GM18502 (cell line): ENCODE measurements around the gene SKAP2.
A peak's percentile ranks its signal among the peaks of the same experiment; 100 is the strongest.

Experiments
- ATAC-seq: cut with Tn5 transposase; IDR thresholded peaks from one replicate; pipeline ENCODE4 v1.9.1; 2021; ENCODE audit warnings: mild to moderate bottlenecking; ENCODE audit not compliant: unreplicated experiment, poor library complexity

Gene SKAP2, protein sequence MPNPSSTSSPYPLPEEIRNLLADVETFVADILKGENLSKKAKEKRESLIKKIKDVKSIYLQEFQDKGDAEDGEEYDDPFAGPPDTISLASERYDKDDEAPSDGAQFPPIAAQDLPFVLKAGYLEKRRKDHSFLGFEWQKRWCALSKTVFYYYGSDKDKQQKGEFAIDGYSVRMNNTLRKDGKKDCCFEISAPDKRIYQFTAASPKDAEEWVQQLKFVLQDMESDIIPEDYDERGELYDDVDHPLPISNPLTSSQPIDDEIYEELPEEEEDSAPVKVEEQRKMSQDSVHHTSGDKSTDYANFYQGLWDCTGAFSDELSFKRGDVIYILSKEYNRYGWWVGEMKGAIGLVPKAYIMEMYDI

DNA sequence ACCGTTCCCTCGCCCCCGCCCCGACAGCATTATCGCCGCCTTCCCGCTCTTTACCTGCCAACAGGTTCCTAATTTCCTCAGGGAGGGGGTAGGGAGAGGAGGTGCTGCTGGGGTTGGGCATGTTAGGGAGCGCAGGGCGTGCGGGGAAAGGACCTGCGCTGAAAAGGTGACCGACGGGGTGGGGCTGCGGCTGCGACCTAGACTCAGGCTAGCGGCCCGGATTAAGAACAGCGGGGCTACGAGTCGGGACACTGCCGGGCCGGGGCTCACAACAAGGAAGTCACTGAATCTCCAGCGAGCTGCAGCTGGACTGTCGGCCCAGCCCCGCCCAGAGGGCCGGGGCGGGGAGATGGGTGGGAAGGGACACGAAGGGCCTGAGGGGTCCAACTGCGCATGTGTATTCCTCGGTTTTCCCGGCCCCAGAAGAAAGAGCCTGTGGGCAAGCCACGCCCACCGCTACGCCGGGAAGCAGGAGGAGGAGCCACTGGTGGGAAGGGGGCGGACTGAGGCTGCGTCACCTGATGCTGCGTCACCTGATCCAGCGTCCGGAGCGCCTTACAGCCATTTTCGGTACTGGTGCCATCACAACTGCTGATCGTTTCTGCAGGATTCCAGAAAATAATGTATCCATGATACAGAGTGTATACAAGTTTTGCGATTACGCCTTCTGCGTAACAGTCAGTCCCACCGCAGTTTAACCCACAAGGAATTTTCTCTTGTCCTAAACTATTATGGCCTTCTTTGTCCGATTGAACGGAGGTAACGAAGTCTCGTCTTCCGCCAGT lies at the start of gene SKAP2:
SKAP2 (minus strand) TSS at position 282 of the 785 bp plus-strand sequence; CDS start at position 121, 161 bp downstream.
- ATAC-seq: peak; percentile 94

DNA sequence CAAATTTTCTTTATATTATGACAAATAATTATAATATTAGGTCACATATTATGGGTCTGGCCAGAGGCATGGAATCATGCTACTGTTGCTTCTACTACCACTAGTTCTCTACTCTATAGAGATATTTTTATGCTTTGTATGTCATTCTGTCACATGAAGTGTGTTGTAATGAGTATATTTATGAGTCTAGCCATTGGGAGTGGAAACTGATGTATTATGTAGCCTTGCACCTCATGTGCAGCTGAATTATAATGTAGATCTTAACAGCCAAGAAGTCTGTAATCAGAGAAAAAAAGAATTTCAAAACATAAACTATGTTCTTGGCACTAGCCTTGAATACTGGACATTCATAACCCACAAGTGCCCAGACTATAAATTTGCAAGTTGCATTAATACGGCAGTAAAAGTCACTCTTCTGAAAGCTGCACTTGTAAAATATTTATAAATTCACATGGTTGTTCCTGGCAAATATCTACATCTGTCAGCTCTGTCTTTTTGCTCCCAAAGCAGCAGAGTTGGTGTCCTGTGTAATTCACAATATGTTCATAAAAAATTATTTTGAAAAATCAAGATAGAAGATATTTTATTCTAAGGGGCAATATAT lies 48.6 kb upstream of the SKAP2 start:
- ATAC-seq: no peak

DNA sequence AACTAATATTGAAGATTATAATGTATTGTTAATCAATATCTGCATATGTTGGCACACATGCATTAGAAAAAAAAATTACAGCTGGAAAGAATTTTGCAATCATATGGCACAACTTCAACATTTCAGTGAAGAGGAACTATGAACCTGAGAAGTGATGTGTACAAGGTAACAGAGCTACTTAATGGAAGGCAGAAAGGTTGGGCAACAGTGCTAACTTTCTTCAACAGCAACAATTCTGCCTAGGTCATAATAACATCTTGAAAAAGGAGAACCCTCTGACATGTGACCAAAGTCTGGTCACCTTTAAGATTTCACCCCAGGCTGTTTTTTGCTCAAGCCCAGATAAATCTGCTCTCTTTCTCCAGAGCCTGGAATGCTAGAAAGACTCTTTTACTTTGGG lies 47.9 kb upstream of the SKAP2 start:
- ATAC-seq: no peak

DNA sequence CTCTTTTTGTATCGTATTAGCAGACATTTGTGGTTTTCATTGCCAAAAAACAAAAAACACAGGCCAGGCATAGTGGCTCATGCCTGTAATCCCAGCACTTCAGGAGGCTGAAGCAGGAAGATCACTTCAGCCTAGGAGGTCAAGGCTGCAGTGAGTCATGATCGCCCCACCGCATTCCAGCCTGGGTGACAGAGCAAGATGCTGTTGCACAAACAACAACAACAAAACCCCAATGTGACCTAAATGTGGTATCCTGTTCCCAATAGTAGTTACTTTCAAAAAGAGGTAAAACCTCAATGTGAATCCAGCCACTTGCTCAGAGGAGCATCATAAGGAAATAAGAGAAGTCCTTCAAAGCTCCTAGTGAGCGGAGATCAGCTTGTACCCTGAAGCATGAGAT lies 45.8 kb upstream of the SKAP2 start:
- ATAC-seq: no peak

DNA sequence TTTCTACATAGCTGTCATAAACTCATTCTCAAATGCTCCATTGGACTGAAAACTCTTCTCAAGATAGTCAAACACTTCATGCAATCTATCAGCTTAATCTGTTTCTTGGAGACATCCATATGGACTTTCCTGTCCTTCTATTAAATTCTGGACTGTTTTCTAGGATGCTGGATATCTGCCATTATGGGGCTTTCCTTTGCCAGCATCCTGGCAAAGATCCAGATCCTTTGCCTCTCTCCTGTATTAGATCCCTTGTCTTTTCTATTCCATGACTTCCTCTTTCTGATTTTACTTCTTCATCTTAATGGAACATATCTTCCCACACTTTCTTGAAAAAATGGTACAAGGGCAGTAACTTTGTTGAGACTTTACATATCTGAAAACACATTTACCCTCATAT lies 35.9 kb upstream of the SKAP2 start:
- no peak for ATAC-seq

DNA sequence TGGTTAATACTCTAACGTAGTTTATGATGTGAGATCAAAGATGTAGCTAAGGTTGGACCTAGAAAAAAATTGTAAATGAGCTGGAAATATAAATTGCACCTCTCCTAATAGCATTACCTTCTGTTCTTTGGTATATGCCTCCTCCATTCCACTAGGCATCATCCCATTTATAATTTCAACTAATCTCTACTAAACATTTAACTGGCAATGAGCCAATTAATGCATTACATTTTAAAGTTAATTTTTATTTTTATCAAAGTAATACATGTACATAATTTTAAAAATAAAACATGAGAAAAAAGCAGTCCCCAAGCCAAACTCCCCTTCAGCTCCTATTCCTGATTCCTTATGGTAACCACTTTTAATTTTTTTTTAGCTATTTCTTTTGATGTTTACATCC lies 35.1 kb upstream of the SKAP2 start:
- ATAC-seq: no peak

DNA sequence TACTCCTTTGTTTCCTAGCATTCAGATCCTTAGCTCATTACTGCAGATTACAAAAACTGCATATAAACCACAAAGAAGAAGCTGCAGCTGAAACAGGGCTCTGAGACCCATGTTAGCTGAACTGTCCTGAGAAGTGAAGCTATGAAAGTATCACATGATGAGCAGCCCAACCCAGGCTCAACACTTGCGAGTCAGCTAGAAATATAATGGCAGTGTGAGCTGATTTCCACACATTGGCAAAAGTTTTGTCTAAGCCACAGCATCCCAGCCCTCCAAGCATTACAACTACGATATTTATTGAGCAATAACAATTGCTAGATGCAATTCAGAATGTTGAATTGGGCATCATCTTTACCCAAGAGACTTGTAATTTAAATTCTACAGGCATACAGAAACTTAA lies 34.5 kb upstream of the SKAP2 start:
- no peak for ATAC-seq

DNA sequence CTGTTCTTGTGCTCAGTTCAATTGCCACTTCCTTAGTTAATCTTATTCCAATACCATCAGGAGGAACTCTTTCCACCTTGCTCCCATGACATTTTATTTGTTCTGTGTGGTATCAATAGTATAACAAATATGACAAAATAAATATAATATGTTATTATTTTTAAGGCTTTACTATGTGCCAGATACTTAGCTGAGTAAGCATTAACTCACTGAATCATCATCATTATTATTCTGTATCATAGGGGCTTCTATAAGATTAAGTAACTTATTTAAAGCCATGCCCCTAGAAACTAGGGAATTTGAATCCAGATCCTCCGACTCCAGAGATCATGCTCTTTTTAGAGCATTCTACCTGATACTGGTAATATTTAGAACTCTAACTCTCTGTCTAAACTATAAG lies 33.5 kb upstream of the SKAP2 start:
- ATAC-seq: no peak

DNA sequence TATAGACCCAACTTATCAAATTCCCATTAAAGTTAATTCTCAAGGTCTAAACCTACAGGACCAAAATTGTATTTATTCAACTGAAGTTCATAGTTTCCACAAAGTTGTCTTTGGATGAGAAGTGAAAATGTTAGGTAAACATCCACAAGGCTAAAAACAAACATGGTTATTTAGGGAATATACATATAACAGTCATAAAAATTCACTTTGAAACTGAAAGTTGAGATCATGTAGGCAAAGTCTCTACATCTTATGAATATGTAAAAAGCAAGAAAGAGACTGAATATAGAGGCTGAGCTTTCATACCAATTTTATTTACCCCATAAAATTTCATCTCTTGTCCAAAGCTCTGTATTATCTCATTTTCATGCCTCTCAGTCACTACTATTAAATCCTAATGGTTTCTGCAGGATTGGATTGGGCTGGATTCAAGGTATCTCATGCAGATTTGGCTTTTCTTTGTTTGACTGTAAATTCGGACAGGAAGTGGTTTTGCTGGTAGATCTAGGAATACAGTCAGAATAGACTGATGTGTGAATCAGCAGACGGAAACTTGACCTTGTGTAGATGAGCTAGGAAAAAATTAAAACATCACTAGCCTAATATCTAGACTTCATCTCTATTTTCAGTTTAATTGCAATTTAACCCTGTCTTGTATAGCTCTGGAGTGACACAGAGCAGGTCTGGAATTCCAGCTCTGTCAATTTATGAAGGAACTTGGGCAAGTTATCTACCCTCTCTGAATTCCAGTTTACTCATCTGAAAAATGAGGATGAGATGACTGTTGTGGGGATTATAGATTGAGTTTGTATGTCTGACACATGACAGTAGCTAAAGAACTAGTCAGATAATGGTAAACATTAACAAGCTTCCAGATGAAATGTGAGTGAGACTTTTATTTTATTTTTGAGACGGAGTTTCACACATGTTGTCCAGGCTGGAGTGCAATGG lies 27.3 kb upstream of the SKAP2 start:
- peak; percentile 68 for ATAC-seq

DNA sequence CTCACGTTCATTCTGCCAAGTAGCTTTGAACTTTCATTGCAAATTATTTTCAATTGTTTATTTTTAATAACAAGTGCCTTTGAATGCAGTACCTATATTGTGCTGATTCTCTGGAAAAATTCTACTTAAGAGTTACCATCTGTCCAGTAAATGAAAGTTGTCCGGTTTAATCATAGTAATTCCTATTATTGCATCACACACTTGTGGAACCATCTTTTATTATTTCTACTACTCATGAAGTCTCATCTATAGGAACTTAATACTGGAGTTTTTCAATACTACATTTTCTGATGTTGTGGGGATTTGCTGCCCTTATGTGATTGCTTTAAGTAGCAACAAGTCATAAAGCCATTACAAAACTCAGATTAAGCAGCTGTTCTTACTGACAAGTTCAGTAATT lies 16.5 kb upstream of the SKAP2 start:
- ATAC-seq: no peak

DNA sequence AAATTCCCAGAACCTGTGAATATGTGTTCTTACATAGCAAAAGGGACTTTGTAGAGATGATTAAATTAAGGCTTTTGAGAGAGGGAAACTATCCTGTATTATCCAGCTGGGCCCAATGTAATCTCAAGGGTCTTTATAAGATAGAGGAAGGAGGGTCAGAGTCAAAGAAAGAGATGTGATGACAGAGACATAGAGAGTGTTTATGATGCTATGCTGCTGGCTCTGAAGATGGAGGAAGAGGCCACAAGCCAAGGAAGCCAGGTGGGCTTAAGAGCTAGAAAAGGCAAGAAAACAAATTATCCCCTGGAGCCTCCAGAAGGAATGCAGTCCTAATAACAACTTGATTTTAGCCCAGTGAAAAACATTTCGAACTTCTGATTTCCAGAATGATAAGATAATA lies 15.3 kb upstream of the SKAP2 start:
- no peak for ATAC-seq

DNA sequence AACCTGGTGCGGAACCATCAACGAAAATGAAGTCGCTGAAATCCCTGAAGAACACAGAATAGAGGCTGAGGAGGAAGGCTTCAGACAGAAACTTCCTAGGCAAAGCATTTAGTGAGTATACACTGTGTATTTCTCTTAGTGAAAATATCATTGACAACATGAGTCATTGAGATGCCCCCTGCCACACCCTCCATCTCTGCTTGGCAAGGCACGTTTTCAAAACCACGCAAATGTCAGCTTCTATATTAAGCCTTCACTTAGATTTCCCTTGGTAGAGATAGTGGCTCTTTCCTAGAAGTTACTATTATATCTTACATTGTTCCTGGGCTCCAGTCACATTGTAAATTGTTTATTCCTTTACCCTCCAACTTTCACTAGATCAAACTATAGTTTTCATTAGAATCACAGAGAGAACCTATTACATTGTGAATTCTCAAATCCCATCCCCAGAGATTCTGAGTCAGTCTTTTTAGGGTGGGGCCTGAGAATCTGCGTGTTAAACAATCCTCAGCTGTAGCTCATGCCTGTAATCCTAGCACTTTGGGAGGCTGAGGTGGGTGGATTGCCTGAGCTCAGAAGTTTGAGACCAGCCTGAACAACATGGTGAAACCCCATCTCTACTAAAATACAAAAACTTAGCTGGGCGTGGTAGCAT lies 4.6 kb upstream of the SKAP2 start:
- ATAC-seq: no peak

DNA sequence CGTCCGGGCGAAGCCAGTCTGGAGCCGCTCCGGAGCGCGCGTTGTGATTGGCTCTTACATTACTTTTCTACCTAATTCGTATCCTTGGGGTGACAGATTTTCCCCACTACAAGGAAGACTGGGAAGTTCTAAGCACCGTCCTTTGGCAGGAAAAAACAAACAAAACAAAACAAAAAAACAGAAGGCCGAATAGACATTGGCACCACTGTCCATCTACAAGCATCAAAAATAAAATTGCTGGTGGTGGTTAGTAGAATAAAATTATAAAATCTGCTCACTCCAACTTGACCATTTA lies 651 bp upstream of the SKAP2 start:
- peak; percentile 48 for ATAC-seq

DNA sequence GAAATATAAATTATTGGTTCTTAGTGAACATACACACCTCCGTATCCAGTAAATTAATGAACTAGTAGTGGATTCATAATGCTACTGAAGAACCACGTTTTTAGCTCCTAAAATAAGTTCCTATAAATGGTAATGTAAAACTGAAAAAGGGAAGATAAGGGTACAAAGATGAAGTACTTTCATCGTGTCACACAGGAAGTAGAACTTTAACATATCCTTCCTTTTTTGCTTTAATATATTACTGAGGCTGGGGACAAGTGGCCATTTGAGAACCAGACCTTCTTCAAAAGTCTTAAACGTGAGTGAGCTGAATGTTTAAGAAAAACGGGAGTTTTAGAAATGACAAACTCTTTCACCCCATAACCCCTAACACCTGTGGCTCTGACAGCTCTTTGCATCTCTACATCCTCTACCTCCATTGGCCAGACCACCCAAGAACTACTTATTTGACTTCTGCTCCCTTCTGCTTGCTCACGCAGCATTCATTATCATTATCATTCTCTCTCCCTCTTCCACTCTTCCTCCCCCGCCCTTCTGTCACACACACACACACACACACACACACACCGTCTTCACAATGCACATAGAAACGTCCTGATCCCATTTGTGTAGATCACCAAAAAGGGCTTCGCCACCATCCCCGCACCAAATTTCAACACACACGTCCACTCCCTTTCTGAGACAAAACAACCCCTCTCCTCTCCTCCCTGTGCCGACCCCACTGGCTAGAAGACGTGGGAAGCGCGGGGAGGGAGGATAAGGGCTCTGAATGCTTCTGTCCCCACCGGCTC lies 677 bp downstream of the SKAP2 start:
- peak; percentile 21 for ATAC-seq

DNA sequence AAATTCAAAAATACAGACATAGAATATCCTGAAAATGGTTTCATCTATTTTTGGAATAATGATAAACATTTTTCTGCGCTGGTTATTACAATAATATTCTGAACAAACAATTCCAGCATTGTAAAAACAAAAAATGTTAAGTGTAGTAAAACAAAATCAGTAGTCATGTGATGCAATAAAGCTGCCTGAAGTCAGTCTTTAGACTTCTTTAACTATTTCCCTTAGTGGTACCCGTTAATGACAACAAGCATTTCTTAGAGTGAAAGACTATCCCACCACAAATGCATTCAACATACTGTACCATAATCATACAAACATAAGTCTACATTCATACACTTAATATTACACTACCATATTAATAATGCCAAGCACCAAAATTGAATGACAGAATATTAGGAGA lies 1.6 kb downstream of the SKAP2 start:
- no peak for ATAC-seq

DNA sequence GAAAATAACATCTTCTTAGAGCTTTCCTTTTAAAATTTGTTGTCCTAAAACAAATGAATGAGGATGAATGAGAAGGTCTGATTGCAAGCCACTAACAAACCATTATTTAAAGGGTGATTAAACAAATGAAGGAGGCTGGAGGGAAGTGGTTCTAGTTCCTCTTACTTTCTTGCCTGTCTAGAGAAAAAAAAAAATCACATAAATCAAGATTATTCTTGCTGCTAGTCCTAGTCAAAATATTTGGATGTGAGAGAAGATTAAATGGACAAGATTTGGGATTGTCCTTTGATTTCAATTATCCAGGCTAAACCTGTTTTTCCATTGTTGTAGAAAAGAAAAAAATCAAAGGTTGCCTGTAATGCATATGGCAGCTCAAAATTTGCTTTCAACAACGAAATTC lies 3.3 kb downstream of the SKAP2 start:
- no peak for ATAC-seq

DNA sequence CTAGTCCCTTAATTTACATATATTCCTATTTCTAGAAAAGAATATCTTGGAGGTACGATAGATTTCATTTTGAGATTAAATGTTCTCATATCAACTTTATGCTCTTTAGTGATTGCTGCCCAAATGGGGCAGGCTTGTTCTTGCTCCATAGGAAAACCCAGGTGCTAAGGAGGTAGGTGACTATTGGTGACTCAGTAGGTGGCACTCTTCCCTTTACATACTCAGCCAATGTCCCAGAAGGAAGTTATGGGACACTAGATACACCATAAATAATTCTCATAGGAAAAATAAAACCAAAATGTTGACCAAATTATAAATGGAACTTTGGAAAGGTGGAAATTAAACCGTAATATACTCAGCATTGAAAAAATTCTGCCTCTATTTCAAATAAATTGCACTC lies 4.0 kb downstream of the SKAP2 start:
- ATAC-seq: no peak

DNA sequence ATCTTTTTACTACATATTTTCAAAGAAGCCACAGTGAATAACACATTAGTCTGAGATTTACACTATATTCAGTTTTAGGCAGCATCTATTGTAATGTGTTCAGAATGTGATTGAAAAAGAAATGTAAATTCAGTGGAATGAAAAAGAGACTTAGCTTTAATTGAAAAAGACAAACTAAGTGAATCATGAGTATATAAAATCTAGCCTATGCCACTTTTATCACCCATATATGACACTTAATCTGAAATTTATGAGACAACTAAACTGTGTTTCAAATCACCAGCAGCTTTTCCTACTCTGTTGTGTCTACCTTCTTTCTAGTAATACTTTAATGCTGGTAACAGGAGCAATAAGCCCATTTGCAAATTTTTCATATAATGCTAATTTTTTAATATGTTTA lies 4.7 kb downstream of the SKAP2 start:
- no peak for ATAC-seq

DNA sequence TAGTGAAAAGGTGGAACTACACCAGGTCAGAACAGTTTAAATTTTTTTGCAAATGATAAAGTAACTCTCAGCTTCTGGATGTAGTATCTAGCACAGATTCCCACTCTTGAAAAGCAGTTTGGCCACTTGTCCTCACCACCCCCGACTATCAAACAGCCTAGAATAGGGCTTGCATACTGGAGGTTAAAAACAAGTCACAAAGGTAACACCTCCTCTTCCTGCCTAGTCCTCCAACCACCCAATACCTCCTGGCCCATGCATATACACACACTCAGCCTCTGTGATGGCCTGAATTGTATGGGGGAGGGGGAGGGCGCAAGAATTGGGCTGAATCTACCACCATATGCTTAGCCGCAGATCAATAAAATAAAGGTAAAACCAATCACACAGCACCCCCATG lies 5.7 kb downstream of the SKAP2 start:
- no peak for ATAC-seq
